ENCODE data around the gene EEF1G.

DNA sequence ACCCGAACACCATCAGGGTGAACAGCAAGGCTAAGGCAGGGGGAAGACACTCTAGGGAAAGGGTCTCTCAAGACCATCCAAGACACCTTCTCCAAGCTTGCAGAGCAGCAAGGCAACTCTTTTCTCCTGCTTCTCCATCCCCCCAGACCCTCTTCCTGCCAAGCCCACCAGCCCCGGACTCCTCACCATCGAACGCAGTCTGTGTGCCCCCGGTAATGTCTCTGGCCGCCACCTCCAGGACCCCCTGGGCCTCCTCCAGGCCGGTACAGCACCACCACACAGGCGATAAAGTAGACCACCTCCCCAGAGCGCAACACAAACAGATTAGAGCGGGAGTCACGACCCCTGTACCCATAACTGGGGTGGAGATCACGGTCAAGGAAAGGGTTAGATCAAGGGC is 35.1 kb upstream of the EEF1G start:
- TF ChIP-seq, protein P1, sequence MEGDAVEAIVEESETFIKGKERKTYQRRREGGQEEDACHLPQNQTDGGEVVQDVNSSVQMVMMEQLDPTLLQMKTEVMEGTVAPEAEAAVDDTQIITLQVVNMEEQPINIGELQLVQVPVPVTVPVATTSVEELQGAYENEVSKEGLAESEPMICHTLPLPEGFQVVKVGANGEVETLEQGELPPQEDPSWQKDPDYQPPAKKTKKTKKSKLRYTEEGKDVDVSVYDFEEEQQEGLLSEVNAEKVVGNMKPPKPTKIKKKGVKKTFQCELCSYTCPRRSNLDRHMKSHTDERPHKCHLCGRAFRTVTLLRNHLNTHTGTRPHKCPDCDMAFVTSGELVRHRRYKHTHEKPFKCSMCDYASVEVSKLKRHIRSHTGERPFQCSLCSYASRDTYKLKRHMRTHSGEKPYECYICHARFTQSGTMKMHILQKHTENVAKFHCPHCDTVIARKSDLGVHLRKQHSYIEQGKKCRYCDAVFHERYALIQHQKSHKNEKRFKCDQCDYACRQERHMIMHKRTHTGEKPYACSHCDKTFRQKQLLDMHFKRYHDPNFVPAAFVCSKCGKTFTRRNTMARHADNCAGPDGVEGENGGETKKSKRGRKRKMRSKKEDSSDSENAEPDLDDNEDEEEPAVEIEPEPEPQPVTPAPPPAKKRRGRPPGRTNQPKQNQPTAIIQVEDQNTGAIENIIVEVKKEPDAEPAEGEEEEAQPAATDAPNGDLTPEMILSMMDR (IDR thresholded peaks at IDR 0.05): no peak
- no peak for TF ChIP-seq POLR2A (IDR thresholded peaks at IDR 0.05)
